Body of pancreas (tissue), 4 donors: ENCODE measurements around the gene BMP8B.
"Not testable (repeated sequence)": the region's sequence is repeated elsewhere in the genome, so short reads cannot be mapped to it uniquely, and the experiment has no call there.

Experiments used
- POLR2A ChIP-seq, 3 donors: fragments of 450-650 bp; IDR thresholded peaks; one replicate each; pipeline ENCODE4 v1.6.1; 2016; ENCODE audit warnings: antibody characterized with exemption in 3 of 3, mild to moderate bottlenecking in 2 of 3
- TF ChIP-seq, protein P1 (sequence below), 7 experiments: fragments of 450-650 bp in 4 of 7; fragments of 200-600 bp in 3 of 7; sonication (generic) in 3 of 7; IDR thresholded peaks; one replicate each; pipeline ENCODE4 v1.5.1; 2016 to 2019; ENCODE audit warnings: antibody characterized with exemption in 7 of 7

DNA sequence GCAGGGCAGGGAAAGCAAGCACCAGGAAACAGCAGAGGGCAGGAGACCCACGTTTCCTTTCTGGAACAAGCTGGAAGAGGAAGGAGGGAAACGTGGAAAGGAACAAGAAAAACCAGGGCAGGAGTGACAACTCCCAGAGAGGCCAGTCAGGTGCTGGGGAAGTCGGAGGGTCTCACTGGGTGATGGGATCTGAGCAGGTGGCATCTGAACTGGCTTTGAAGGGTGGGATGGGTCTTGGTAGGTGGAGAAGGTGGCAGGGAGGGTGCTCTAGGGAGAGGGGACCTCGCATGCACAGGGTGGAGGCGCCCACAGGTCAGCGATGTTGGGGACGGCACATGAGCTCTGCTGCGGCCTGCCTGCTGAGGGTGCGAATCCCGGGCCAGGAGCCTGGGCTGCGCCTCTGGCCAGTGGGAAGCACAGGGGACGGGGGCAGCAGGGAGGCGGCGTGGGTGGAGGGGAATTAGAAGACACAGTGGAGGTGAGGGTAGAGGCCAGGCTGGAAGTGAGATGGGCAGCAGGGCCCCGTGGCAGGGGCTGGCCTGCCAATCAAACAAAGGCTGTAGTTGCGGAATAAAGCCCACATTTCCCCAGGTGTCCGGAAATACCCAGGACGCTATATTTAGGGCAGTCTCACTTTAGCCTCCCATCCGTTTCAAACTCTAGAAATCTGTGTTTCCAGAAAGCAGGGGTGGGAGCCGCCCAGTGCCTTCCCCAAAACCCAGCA, 12.8 kb downstream of the BMP8B start:
- TF ChIP-seq, protein P1, sequence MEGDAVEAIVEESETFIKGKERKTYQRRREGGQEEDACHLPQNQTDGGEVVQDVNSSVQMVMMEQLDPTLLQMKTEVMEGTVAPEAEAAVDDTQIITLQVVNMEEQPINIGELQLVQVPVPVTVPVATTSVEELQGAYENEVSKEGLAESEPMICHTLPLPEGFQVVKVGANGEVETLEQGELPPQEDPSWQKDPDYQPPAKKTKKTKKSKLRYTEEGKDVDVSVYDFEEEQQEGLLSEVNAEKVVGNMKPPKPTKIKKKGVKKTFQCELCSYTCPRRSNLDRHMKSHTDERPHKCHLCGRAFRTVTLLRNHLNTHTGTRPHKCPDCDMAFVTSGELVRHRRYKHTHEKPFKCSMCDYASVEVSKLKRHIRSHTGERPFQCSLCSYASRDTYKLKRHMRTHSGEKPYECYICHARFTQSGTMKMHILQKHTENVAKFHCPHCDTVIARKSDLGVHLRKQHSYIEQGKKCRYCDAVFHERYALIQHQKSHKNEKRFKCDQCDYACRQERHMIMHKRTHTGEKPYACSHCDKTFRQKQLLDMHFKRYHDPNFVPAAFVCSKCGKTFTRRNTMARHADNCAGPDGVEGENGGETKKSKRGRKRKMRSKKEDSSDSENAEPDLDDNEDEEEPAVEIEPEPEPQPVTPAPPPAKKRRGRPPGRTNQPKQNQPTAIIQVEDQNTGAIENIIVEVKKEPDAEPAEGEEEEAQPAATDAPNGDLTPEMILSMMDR (IDR thresholded peaks at IDR 0.05): not testable (repeated sequence)
- not testable (repeated sequence) for TF ChIP-seq POLR2A (IDR thresholded peaks at IDR 0.05)
